ENCODE measurements around the gene CACNA2D3.

GRCh38 chr3:54443561-54444161 lies 321.3 kb downstream of the CACNA2D3 start:
- no peak for TF ChIP-seq CTCF (IDR thresholded peaks at IDR 0.05; ENCODE audit: low read length)
- no peak for TF ChIP-seq EZH2phosphoT487 (IDR thresholded peaks at IDR 0.05; ENCODE audit: low read length)
- TF ChIP-seq EZH2 (optimal IDR thresholded peaks at IDR 0.05; ENCODE audit: low read depth, low read length): no peak
